ENCODE data around the gene CHCHD10. TPM values are rescaled to one million over a fixed set of nuclear protein-coding genes. Genes with fewer than 3 reads are reported as not detected.
A peak's percentile ranks its signal among the peaks of the same experiment; 100 is the strongest.

Gene CHCHD10
- total and polyA plus RNA-seq, 10 of the 15 experiments (the other 5 are each of a cell fraction or from before 2014, with no cell fraction given) = 13.2 to 241 (median 128) TPM

GRCh38 chr22:23800297-23801237 is 32.8 kb upstream of the CHCHD10 start (continued):
- TF ChIP-seq BCL3 (IDR thresholded peaks at IDR 0.05; ENCODE audit: borderline replicate concordance, insufficient read depth, low read depth, low read length, poor library complexity, severe bottlenecking) = peak; percentile 59
- TF ChIP-seq SP1 (IDR thresholded peaks at IDR 0.05; ENCODE audit: low read depth, low read length) = peak; percentile 49
- peak in 1 of 2 experiments; percentile 3; a peak in 1 of 3 replicates for TF ChIP-seq EGR1 (IDR thresholded peaks at IDR 0.05; ENCODE audit: borderline replicate concordance in 1 of 2, low read depth in 2 of 2, low read length in 2 of 2)
- peak; percentile 31; the same call in 1 of the 2 replicates for TF ChIP-seq NBN (IDR thresholded peaks at IDR 0.05)
- TF ChIP-seq PKNOX1 (IDR thresholded peaks at IDR 0.05) = peak; percentile 73
- TF ChIP-seq JUND (IDR thresholded peaks at IDR 0.05; ENCODE audit: low read depth, low read length) = 0 out of 2 replicates have a peak, but pooled peaks have one; percentile 23
- TF ChIP-seq IRF4 (IDR thresholded peaks at IDR 0.05; ENCODE audit: low read depth, low read length) = peak; percentile 81
- TF ChIP-seq ZZZ3 (IDR thresholded peaks at IDR 0.05; ENCODE audit: control insufficient read depth, insufficient read length, low read depth) = no peak
- TF ChIP-seq IKZF1 (conservative IDR thresholded peaks at IDR 0.05) = peak; percentile 71
- no peak for TF ChIP-seq MYB (IDR thresholded peaks at IDR 0.05; ENCODE audit: borderline replicate concordance, low read depth, low read length)
- peak; percentile 88 for TF ChIP-seq NR2F1 (conservative IDR thresholded peaks at IDR 0.05)
- TF ChIP-seq ZBTB40 (IDR thresholded peaks at IDR 0.05; ENCODE audit: borderline replicate concordance) = peak; percentile 35; the same call in 1 of the 2 replicates
- no peak for TF ChIP-seq SMC3 (IDR thresholded peaks at IDR 0.05; ENCODE audit: borderline replicate concordance, low read length)
- TF ChIP-seq RUNX3 (IDR thresholded peaks at IDR 0.05; ENCODE audit: low read length) = peak; percentile 77
- peak; percentile 93 for TF ChIP-seq PAX5 (IDR thresholded peaks at IDR 0.05; ENCODE audit: borderline replicate concordance, low read depth, low read length)
- peak; percentile 57; the same call in 1 of the 2 replicates for TF ChIP-seq CHD2 (IDR thresholded peaks at IDR 0.05; ENCODE audit: borderline replicate concordance, low read depth, low read length)
- TF ChIP-seq NRF1 (conservative IDR thresholded peaks at IDR 0.05; ENCODE audit: low read depth, low read length) = no peak
- peak; percentile 41 for TF ChIP-seq ATF7 (IDR thresholded peaks at IDR 0.05; ENCODE audit: low read depth)
- TF ChIP-seq HDGF (IDR thresholded peaks at IDR 0.05) = peak; percentile 89; the same call in 1 of the 2 replicates
- no peak for TF ChIP-seq PAX8 (IDR thresholded peaks at IDR 0.05)
- TF ChIP-seq NR2C1 (IDR thresholded peaks at IDR 0.05) = peak; percentile 40; the same call in 1 of the 2 replicates

All from GM12878 (cell line).